GM12874 (cell line): ENCODE measurements around the gene ARHGEF11.
A peak's percentile ranks its signal among the peaks of the same experiment; 100 is the strongest.

Experiments used
- TF ChIP-seq, protein P1 (sequence below): IDR thresholded peaks from 2 replicates; pipeline ENCODE4 v1.5.1; 2011; ENCODE audit warnings: low read depth, mild to moderate bottlenecking, control low read depth, low read length, moderate library complexity; ENCODE audit not compliant: insufficient read depth

The ARHGEF11 gene

DNA sequence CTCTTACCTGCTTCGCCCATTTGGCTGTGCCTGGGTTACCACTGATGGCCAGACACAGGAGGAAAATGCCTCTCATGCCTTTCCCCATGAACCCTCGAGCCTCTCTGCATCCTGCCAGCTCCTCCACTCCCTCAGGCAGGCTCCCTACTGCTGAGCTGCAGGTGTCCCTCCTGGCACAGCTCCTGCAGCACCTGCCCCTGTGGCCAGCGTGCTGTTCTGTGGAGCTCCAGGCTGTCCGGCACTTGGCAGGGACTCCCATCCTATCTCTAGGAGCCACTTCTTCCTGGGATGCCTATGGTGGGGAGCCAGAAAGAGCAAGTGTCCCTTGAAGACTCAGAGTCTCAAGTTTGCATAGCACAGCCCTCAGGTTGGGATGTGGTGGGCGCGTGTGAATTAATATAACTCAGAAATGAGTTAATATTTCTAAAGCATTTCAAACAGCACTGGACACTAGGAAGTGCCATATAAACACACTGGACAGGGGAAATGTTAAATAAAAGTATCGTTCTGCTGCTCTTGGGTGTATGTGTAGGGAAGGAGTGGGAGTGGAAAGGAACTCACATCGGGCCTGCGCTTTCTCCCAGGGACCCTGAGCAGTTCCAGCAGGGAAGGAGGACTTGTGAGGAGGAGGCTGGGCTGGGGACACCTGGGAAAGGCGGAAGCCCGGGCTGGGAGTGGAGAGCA is 122.4 kb downstream of the ARHGEF11 start:
- TF ChIP-seq, protein P1, sequence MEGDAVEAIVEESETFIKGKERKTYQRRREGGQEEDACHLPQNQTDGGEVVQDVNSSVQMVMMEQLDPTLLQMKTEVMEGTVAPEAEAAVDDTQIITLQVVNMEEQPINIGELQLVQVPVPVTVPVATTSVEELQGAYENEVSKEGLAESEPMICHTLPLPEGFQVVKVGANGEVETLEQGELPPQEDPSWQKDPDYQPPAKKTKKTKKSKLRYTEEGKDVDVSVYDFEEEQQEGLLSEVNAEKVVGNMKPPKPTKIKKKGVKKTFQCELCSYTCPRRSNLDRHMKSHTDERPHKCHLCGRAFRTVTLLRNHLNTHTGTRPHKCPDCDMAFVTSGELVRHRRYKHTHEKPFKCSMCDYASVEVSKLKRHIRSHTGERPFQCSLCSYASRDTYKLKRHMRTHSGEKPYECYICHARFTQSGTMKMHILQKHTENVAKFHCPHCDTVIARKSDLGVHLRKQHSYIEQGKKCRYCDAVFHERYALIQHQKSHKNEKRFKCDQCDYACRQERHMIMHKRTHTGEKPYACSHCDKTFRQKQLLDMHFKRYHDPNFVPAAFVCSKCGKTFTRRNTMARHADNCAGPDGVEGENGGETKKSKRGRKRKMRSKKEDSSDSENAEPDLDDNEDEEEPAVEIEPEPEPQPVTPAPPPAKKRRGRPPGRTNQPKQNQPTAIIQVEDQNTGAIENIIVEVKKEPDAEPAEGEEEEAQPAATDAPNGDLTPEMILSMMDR, result no peak

DNA sequence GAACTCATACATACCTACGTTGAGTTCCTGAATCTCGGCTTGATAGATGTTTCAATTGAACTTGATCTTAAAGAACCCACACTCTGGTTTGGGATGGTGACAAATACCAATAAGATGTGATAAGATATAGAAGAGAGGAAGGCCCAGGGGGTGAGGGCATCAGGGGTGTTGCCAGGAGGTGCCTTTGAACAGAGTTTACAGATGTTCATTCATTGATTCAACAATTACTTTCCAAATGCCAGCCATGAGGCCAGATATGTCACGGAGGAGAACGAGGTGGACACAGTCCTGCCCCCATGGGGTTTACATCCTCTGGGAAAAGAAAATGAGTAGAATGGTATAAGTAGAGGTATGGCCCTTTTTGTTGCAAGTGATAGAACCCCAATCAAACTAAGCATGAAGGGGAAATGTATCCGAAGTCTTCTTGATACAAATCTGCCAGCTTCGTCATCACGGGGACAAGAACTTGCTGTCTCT is 124.5 kb downstream of the ARHGEF11 start:
- TF ChIP-seq, protein P1, result no peak

DNA sequence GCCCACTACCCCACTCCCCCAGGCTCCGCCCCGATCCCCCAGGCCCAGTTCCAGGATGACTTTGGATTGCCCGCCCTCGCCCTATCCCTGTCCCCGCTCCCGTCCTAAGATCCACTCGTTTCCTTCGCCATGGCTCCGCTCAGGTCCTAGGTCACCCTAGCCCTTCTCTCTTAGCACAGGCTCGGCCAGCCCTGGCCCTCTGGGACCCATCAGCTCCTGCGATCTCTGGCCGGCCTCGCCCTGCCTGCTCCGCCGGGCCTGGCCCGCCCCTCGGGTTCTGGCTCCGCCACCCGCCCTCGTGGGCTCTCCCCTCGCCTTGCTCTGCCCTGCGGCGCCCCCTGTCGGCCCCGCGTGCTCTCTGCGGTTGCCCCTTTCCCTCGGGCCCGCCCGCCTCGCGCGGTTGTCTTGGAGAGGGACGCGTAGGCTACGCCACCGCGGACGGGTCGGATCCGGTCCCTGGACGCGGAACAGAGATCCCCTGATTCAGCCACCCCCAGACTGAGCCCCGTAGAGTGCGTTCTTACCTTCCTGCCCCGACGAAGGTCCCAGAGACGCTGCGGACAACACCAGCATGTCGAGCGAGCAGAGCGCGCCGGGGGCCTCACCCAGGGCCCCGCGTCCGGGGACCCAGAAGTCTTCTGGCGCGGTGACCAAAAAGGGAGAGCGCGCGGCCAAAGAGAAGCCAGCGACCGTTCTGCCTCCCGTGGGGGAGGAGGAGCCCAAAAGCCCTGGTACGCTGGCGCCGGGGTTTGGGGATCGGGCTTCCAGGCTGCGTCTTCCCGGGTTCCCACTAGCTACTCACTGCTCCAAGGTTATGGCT is 125.1 kb downstream of the ARHGEF11 start, which contains the start of gene LRRC71:
LRRC71 (plus strand) TSS at position 400 of the 820 bp plus-strand sequence; CDS start at position 572, 172 bp downstream.
- TF ChIP-seq, protein P1, result peak; percentile 74

- TF ChIP-seq, protein P1, result no peak
These were observed 131.1 kb downstream of the ARHGEF11 start for GRCh38 chr1:156914440-156914856.

DNA sequence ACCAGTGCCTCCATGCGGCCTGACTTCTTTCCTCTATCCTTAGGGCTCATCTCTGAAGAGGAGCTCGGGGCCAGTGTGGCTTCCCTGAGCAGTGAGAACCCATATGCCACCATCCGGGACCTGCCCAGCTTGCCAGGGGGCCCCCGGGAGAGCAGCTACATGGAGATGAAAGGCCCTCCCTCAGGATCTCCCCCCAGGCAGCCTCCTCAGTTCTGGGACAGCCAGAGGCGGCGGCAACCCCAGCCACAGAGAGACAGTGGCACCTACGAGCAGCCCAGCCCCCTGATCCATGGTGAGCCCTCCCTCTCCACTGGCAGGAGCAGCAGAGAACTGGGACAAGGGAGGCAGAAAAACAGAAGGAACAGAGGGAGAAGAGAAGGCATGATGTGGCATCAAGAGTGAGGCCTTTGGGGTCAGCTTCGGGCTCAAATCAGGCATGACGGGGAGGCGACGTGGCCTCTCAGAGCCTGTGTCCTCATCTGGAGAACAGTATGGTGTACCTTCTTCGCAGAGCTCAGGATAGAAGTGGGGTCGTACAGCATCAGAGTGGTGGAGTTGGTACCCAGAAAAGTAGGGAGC is 131.6 kb downstream of the ARHGEF11 start:
- TF ChIP-seq, protein P1, result no peak

DNA sequence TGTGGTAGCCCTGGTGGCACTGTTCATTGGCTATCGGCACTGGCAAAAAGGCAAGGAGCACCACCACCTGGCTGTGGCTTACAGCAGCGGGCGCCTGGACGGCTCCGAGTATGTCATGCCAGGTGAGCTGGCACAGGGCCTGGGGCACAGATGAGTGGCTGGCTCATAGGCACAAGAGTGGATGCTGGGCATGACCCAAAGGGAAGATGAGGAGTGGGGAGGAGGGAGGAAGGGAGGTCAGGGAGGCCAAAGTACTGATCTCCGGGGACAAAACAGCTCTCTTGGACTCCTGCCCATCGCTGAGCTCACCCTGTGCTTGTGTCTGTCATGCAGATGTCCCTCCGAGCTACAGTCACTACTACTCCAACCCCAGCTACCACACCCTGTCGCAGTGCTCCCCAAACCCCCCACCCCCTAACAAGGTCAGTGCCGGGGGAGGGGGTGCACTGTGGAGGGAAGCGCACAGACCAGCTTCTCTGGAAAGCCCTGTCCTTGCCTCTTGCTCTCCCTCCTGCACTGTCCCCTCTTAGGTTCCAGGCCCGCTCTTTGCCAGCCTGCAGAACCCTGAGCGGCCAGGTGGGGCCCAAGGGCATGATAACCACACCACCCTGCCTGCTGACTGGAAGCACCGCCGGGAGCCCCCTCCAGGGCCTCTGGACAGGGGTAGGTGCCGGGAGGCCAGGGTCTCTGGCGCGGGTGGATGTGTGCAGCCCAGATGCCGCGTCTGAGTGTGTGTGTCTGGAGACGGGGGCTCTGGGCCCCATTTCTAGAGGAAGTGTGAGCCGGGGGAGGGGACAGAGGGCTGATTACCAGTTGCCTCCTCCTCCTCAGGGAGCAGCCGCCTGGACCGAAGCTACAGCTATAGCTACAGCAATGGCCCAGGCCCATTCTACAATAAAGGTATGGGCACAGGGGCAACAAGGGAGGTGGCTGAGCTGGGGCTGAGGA is 132.4 kb downstream of the ARHGEF11 start:
- TF ChIP-seq, protein P1, result no peak
